ENCODE results near the gene CATSPERD. TPM values are rescaled to one million over a fixed set of nuclear protein-coding genes. Genes with fewer than 3 reads are reported as not detected.

CATSPERD gene
- total RNA-seq, 1 donor from 2014 or later = not detected

GRCh38 chr19:5823579-5824281, 103.3 kb downstream of the CATSPERD start:
- peaks cover 6% of the 10 kb centered on the region for H3K4me1 ChIP-seq (ENCODE audit: insufficient read depth, low read length)
- TF ChIP-seq EZH2 (IDR thresholded peaks at IDR 0.05; ENCODE audit: insufficient read depth, low read length) = no peak
- no peak for TF ChIP-seq CTCF (IDR thresholded peaks at IDR 0.05; ENCODE audit: insufficient read depth, low read depth, low read length)
- no peak for DNase-seq (ENCODE audit: low read depth)
- no peak overlapping the region for H3K4me2 ChIP-seq (ENCODE audit: low read length)
- peaks cover 3% of the 10 kb centered on the region for H3K36me3 Mint-ChIP-seq (ENCODE audit: low read depth, unreplicated experiment)
- H3K27ac Mint-ChIP-seq (ENCODE audit: unreplicated experiment) = no peak overlapping the region
- no peaks in the 10 kb centered on the region for H3K9me3 ChIP-seq (ENCODE audit: insufficient read depth, low read depth, low read length)
- H2AFZ ChIP-seq (ENCODE audit: low read depth, low read length) = no peak overlapping the region
- no peaks in the 10 kb centered on the region for H3K4me1 Mint-ChIP-seq (ENCODE audit: low read depth, unreplicated experiment)
- H4K20me1 ChIP-seq (ENCODE audit: insufficient read depth, low read length) = no peaks in the 10 kb centered on the region
- H3K36me3 ChIP-seq (ENCODE audit: insufficient read depth, low read length) = no peaks in the 10 kb centered on the region
- no peak overlapping the region for H3K4me3 Mint-ChIP-seq (ENCODE audit: unreplicated experiment)
- H3K27me3 ChIP-seq (ENCODE audit: insufficient read depth, low read length) = no peaks in the 10 kb centered on the region
- no peaks in the 10 kb centered on the region for H3K9me3 Mint-ChIP-seq (ENCODE audit: unreplicated experiment)
- no peak overlapping the region for H3K9ac ChIP-seq (ENCODE audit: low read length)
- no peaks in the 10 kb centered on the region for H3K79me2 ChIP-seq (ENCODE audit: insufficient read depth, low read length)
- H3K4me3 ChIP-seq (ENCODE audit: insufficient read depth, low read depth, low read length) = no peak overlapping the region
- no peak for FAIRE-seq
- peaks cover 8% of the 10 kb centered on the region for H3K27me3 Mint-ChIP-seq (ENCODE audit: low read depth, unreplicated experiment)
- H3K27ac ChIP-seq (ENCODE audit: low read depth, low read length) = no peak overlapping the region

GRCh38 chr19:5824751-5825150, 104.3 kb downstream of the CATSPERD start:
- Mint-ChIP-seq H3K9me3 (ENCODE audit: unreplicated experiment) (no peaks in the 10 kb centered on the region), H3K36me3 (ENCODE audit: low read depth, unreplicated experiment) (peaks cover 3% of the 10 kb centered on the region), H3K27ac (ENCODE audit: unreplicated experiment) (no peak overlapping the region), H3K4me3 (ENCODE audit: unreplicated experiment) (no peak overlapping the region), H3K4me1 (ENCODE audit: low read depth, unreplicated experiment) (no peaks in the 10 kb centered on the region), H3K27me3 (ENCODE audit: low read depth, unreplicated experiment) (peaks cover 8% of the 10 kb centered on the region)
- H3K4me1 ChIP-seq (ENCODE audit: insufficient read depth, low read length) = peaks cover 13% of the 10 kb centered on the region
- no peak overlapping the region for H3K4me2 ChIP-seq (ENCODE audit: low read length)
- no peak overlapping the region for H2AFZ ChIP-seq (ENCODE audit: low read depth, low read length)
- no peak for FAIRE-seq
- TF ChIP-seq CTCF (IDR thresholded peaks at IDR 0.05; ENCODE audit: insufficient read depth, low read depth, low read length) = no peak
- no peak for TF ChIP-seq EZH2 (IDR thresholded peaks at IDR 0.05; ENCODE audit: insufficient read depth, low read length)
- H3K27ac ChIP-seq (ENCODE audit: low read depth, low read length) = no peak overlapping the region
- no peaks in the 10 kb centered on the region for H3K79me2 ChIP-seq (ENCODE audit: insufficient read depth, low read length)
- no peak for DNase-seq (ENCODE audit: low read depth)
- no peaks in the 10 kb centered on the region for H3K27me3 ChIP-seq (ENCODE audit: insufficient read depth, low read length)
- H3K9me3 ChIP-seq (ENCODE audit: insufficient read depth, low read depth, low read length) = no peaks in the 10 kb centered on the region
- H3K9ac ChIP-seq (ENCODE audit: low read length) = no peak overlapping the region
- H3K4me3 ChIP-seq (ENCODE audit: insufficient read depth, low read depth, low read length) = no peak overlapping the region
- H4K20me1 ChIP-seq (ENCODE audit: insufficient read depth, low read length) = no peaks in the 10 kb centered on the region
- H3K36me3 ChIP-seq (ENCODE audit: insufficient read depth, low read length) = no peaks in the 10 kb centered on the region

GRCh38 chr19:5825178-5825577, 104.7 kb downstream of the CATSPERD start:
- no peak for FAIRE-seq

More at GRCh38 chr19:5825178-5825577, 104.7 kb downstream of the CATSPERD start:
- Histone ChIP-seq H3K9me3 (ENCODE audit: insufficient read depth, low read depth, low read length) (no peaks in the 10 kb centered on the region), H3K27me3 (ENCODE audit: insufficient read depth, low read length) (no peaks in the 10 kb centered on the region), H3K79me2 (ENCODE audit: insufficient read depth, low read length) (no peaks in the 10 kb centered on the region), H4K20me1 (ENCODE audit: insufficient read depth, low read length) (no peaks in the 10 kb centered on the region), H3K4me1 (ENCODE audit: insufficient read depth, low read length) (peaks cover 13% of the 10 kb centered on the region), H3K4me2 (ENCODE audit: low read length) (no peak overlapping the region), H2AFZ (ENCODE audit: low read depth, low read length) (no peak overlapping the region), H3K36me3 (ENCODE audit: insufficient read depth, low read length) (no peaks in the 10 kb centered on the region), H3K27ac (ENCODE audit: low read depth, low read length) (no peak overlapping the region), H3K4me3 (ENCODE audit: insufficient read depth, low read depth, low read length) (no peak overlapping the region), H3K9ac (ENCODE audit: low read length) (no peak overlapping the region)
- TF ChIP-seq CTCF (IDR thresholded peaks at IDR 0.05; ENCODE audit: insufficient read depth, low read depth, low read length) = no peak
- H3K9me3 Mint-ChIP-seq (ENCODE audit: unreplicated experiment) = no peaks in the 10 kb centered on the region
- no peak overlapping the region for H3K27ac Mint-ChIP-seq (ENCODE audit: unreplicated experiment)
- peaks cover 3% of the 10 kb centered on the region for H3K36me3 Mint-ChIP-seq (ENCODE audit: low read depth, unreplicated experiment)
- no peak for DNase-seq (ENCODE audit: low read depth)
- peaks cover 8% of the 10 kb centered on the region for H3K27me3 Mint-ChIP-seq (ENCODE audit: low read depth, unreplicated experiment)
- H3K4me3 Mint-ChIP-seq (ENCODE audit: unreplicated experiment) = no peak overlapping the region
- no peaks in the 10 kb centered on the region for H3K4me1 Mint-ChIP-seq (ENCODE audit: low read depth, unreplicated experiment)
